CD4-positive, alpha-beta T cell treated with Interleukin-4 for 1 hour (primary cell): ENCODE data around the gene AUNIP.
"Not testable (repeated sequence)": the region's sequence is repeated elsewhere in the genome, so short reads cannot be mapped to it uniquely, and the experiment has no call there.

ENCODE experiments used
- DNase-seq, 2 donors: peaks; one replicate each; pipeline ENCODE4 v3.0.0-alpha.2; 2020 to 2022

Gene AUNIP

DNA sequence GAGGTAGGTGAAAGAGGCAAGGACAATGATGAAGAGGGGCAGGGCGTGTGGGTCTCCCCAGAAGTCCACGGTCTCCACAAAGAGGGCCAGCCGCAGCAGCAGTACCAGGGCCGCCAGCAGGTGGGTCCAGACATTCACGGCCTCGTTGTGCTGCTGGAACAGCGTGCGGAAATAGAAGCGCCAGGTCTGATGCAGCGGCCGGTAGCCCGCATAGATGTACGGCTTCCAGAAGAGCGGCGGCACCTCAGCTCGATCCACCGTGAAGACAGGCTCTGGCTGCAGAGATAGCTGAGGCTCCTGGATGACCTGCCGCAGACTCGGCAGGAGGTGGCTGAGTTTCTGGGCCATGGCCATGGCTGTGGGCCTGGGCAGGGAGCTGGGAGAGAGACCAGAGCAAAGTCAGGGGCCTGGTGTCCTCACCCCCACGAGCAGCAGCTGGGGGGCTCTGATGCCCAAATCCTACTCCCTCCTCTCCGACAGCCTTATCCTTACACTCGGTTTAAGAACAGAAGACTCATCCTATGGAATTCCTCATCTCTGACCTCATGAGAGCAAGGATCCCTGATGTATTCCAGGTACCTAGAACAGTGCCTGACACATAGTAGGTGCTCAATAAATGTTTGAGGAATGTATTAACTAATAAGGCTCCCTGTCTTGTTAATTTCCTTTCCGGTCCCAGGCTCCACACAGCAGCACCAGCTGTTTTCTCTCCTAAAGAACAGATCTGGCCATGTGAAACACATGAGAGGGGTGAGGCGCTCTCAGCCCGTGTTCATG is 4.4 kb upstream of the AUNIP start:
- no peak for DNase-seq

DNA sequence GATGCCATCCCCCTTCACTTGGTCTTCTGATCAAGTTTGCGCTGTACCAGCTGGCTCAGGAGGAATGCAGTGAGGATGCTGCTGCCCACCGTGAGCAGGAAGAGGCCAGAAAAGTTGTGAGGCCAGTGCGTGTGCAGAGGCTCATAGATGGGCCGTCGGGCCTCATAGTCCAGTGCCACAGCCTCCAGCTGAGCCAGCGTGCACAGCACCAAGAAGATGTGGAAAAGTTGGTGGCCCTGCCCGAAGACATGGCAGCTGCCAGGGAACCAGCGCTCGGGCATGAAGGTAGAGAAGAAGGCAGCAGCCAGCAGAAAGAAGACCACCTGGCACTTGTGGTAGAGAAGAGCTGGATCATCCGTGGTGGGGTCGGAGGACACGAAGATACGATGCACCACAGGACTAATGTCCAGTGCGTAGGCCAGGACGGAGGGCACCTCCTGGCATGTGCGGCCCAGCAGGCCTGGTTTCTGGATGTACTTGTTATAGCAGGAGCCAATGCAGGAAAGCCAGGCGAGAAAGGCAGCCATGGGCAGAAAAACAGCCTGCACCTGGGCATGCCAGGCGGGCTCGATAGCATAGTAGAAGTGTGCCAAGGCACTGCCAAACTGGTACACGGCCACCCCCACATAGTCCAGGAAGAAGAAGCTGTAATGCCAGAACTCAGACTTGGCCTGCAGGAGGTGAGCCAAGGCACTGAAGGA is 3.7 kb upstream of the AUNIP start:
- no peak for DNase-seq

DNA sequence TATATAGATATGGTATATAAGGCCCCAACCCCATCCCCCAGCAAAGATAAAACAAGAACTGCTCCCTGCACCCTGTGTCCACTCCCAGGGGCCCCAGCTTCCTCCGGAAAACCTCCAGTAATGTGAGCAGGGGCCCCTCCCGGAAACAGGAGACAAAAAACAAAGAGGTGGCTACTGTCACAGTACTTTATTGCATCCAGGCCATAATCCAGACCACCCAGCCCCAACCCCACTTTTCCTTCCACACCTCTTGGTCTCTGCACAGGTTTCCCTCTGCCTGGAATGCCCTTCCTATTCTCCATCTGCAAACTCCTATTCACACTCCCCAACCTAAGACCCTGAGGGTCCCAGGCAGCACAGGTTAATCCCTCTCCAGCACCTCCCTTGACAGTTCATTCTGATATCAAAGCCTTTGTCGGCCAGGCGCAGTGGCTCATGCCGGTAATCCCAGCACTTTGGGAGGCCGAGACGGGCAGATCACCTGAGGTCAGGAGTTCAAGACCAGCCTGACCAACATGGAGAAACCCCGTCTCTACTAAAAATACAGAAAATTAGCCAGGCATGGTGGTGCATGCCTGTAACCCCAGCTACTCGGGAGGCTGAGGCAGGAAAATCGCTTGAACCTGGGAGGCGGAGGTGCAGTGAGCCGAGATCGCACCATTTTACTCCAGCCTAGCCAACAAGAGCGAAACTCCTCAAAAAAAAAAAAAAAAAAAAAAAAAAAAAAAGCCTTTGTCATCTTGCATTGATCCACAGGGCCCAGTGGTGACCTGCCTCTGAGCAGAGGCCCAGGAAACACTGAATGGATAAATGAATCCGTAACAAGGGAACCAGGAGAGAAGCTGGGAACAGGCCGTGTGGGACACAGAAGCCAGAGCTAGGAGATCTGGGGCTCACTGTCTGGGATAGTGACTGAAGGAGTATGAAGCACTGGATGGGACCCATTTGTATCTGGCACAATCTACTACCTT is 2.3 kb upstream of the AUNIP start:
- DNase-seq: no peak

DNA sequence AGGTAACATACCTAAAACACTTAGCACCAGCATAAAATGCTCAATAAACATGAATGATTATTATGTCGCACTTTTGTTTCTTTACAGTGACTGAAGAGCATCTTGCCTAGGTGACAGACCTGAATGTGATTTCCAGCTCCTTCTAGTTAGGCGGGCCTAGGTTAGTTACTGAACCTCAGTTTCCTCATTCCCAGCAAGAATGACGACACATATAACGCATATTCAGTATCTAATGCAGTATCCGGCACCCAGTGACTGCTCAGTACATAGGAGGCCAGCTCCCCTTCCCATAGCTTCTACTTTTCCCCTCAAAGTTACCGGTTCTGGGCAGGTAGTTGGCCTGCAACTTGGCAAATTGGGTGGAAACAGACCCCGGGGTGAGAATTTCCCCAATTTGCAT is 763 bp downstream of the AUNIP start:
- no peak for DNase-seq

DNA sequence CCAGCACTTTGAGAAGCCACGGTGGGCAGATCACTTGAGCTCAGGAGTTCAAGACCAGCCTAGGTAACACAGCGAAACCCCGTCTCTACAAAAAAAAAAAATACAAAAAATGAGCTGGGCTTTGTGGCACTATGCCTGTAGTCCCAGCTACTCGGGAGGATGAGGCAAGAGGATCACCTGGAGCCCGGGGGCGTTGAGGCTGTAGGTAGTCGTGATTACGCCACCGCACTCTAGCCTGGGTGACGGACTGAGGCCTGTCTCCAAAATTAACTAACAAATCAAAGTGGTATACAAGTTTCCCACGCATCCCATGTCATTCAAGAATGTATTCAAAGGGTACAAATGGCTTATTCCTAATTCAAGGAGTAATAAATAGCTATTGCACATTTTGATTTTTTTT is 2.4 kb downstream of the AUNIP start:
- no peak for DNase-seq

DNA sequence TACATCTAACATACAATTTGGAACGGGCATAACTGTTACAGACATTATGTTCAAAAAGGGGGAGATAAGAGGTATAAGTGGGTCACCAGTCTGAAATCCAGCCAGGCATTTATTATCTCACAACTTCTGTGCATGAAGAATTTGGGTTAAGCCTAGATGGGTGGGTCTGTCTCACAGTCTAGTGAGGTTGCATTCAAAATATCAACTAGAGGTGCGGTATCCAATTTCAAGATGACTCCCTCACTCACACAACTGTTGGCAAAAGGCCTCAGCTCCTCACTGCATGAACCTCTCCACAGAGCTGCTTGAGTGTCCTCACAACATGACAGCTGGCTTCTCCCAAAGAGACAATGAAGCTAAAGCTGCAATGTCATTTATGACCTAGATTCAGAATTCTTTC is 4.7 kb downstream of the AUNIP start:
- DNase-seq: no peak

DNA sequence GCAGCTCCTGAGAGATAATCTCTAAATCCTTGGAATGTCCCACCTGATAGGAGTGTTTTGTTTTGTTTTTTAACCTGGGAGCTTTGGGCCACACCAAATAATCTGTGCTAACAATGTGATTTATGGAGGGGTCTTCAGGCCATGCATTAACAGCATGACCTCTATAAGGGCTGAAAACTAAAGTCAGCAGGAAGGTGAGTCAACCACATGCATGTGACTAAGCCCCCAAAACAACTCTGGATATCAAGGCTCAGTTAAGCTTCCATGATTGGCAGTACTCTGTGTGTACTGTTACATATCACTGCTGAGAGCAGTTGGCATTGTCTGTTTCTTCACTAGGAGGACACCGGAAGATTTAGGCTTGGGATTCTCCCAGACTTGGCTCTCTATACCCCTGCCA is 10.7 kb downstream of the AUNIP start:
- DNase-seq: no peak

DNA sequence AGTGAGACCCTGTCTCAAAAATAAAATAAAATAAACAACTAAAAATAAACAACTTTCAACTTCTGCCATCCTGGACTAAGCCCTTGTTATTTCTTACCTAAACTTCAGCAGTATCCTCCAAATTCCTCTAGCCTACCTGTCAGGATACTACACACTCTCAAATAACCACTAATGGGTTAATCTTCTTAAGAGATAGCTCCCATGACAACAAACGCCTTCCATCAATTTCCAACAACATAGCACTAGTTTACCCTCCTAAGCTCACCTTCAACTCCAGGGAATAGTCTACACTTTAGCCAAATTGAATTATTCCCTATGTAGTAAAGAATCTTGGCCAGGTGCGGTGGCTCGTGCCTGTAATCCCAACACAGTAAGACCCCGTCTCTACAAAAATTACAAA is 11.3 kb downstream of the AUNIP start:
- DNase-seq: no peak

DNA sequence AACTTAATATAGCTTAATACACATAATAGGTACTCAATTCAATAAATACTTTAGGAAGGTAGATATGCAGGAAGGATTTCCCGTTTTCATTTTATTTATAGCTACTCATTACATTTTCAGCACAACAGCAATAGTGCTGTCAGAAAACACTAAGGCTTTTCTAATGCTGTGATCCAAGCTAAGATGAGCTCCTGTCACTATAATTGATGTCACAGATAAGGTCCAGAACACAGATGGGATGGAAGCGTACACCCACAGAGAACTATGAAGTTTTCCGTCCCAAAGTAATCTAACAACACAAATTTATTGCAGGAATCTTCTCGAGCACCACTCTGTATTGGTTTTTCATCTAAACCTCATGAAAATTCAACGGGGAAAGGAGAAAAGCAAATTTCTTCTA is 13.6 kb downstream of the AUNIP start:
- no peak for DNase-seq

DNA sequence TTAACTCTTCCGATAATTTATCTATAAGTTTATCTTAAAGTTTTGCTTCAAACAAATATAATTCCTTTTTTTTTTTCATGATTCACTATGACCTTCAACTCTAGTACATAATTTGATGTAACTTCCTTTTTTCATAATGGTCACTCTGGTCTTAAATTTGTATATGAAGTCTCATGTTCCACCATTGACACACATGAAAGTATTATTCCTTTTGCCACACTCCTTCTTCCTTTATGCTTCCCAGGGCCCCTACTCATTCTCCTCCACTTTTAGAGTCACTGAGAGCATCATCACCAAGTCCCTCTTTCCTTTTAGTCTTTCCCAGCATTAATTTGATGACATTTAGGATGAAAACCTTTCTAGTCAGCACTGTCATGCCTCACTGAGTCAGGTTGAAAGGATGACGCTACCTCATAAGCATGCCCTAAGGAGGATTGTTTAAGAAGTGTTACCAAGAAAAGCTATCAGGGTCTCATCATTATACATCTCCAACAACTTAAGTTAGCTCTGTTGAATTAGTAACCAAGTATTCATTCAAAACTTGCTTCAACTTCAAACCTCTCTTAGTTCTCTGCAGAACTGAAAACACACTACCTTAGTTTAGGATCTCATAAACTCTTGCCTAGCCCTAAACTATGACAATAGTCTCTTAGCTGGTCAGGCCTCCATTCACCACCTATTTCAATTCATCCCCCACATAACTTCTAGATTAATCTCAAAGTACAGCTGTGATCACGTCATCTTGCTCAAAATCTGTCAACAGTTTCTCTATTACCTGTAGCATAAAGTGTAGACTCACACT is 14.5 kb downstream of the AUNIP start:
- no peak for DNase-seq

DNA sequence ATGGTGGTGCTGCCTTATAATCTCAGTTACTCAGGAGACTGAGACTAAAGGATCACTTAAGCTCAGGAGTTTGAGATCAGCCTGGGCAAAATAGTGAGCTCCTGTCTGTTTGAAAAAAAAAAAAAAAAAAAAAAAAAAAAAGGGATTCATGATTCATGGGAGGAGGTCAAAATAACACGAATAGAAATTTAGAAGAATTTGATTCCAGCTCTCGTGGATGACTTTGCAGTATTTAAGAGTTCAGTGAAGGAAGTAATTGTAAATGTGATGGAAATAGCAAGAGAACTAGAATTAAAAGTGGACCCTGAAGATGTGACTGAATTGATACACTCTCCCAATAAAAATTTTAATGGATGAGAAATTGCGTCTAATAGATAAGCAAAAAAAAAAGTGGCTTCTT is 15.8 kb downstream of the AUNIP start:
- DNase-seq: no peak

DNA sequence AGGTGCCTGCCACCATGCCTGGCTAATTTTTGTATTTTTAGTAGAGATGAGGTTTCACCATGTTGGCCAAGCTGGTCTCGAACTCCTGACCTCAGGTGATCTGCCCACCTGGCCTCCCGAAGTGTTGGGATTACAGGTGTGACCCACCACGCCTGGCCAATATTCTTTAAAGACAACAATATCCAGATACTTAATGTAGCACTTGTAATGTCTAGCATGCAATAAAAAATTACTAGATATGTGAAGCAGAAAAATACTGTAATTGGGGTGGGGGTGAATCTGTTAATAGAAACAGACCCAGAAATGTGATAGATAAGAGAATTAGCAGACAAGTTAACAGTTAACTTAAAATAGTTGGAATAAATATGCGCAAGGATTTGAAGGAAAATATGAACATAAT is 19.4 kb downstream of the AUNIP start:
- DNase-seq: not testable (repeated sequence)

DNA sequence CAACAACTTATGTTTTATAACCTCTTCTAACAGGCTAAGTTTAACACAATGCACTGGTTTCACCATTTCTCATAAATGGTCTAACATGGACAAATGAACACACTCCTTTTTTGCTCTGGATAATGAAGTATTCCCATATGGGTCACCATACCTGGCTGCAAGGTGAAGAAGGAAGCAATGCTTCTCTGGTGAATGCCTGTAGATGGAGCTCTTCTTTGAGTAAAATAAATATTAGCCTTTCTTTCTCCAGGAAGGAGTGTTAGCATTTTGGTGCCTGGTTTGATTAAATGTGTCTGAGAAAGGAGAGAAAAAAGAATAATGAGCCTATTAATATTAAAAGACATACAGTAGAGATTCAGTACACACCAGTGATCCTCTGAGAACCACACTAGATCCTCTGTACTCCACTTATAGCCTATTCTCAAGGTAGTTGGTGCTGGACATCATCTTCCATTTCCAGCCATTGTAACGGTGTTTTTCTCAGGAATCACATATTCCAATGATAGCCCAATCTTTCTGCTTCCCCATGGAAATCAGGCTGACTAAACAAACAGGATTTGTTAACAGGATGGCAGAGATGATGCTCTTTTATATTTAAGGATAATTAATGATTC is 21.9 kb downstream of the AUNIP start:
- DNase-seq: peak in 1 of 2 donors; percentile 22

DNA sequence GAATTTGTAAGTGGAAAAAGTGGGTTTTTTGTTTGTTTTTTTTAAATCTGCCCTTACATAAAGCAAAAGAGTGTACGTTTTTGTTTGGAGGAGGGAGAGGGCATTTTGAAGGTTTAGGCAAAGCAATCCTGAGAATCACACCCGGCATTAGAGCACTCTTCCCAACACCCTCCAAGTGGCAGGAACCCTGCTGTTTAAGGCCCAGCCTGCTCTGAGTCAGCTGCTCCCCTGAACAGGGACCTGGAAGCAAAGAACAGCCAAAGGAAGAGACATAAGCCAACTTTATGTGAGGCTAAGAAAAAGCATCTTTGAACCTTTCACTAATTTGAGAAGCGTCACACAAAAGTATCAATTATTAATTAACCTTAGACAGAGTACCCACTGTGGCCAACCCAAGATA is 22.6 kb downstream of the AUNIP start:
- no peak for DNase-seq

DNA sequence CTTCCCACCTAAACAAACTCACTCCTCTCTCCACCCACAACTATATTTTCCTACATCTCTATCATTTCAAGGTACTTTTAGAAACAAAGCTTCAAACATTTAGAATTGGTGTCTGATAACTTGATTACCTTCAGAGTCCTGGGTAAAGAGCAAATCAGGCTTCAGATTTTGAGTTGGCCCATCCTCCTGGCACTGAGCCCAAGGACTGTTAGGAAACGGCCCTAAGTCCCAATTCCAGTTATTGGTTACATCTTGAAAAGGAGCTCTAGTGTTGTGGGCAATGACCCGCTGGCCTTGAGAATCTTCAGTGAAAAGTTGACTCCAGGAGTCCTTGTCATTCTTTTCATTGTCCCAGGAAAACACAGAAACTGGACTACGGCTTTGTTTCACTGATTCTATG is 24.4 kb downstream of the AUNIP start:
- no peak for DNase-seq

DNA sequence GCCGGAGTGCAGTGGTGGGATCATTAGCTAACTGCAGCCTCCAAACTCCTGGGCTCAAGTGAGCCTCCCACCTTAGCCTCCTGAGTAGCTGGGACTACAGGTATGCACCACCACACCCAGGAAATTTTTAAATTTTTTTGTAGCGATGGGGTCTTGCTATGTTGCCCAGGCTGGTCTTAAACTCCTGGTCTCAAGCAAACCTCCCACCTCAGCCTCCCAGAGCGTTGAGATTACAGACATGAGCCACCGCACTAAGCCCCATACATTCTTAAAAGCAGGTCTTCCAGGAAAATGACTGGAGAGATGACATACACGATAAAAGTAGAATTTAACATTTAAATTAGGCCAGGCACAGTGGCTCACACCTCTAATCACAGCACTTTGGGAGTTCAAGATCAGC is 26.1 kb downstream of the AUNIP start:
- no peak for DNase-seq

DNA sequence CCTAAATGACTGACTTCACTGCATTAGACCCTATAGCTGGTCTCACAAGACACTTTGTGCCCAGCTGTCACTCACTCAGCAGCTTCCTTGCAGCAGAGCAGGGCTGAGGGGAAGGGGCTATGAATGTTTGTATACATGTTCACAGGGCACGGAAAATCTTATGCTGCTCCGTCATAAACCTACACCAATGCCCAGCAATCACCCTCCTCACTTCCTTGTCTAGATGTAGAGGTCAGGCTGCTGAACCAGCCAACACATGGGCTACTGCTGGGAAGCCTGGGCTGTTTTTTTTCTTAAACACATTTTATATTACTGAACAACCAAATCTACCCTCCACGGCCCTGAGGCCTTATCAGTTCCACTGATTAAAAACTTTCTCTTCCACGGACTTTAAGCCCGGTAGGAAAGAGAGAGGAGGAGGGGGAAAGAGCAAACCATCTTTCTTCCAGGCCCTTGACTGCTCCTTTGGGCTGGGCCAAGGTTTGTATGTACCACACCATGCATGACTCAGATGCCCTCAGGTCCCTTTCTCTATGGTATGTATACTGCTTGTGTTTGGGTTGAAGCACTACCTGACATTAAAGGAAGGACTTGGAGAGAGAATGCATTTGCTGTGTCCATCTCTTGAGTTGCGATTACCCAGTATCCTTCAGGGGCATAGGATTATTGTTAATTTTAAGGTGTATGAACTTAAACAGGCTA is 26.8 kb downstream of the AUNIP start:
- DNase-seq: no peak

DNA sequence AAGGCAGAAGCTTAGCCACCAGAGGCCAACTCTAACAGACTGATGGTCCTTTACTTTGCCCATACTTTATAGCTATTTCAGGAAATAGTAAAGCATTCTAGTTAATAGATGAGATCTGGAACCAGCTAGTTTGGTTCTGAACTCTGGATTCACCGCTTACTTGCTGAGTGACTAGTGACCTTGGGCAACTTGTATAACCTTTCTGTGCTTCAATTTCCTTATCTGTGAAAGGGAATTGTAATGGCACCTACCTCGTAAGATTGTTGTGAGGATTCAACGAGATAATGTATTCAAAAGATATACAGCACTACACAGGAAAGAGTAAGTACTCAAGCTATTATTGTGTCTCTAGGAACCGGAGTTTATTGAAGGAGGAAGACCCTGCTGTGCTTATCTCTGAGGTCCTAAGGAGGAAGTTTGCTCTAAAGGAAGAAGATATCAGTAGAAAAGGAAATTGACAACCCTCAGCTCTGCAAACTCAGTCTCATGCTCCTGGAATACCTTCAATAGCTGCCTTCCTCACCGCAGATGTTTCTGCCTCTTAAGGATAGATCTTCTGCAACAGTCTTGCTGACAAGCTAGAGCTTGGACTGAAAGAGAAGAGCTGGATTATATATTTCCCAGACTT is 27.6 kb downstream of the AUNIP start:
- DNase-seq: no peak

DNA sequence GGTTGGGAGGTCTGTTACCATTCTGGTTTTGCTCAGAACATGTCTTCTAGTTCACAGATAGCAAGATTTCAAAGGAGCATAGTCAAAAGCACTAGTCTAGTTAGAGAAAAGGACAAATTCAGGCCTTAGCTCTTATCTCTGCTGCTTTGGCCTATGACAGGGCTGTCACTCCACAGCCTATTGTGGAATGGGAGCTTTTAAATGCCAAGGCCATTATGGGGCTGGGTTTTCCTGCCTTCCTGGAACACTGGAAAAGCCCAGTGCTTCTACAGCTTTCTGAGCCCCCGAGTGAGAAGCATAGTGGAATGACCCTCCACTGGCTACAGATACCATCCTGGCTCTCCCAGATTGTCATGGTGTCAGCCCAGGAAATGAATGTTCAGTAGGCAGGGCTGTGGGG is 30.2 kb downstream of the AUNIP start:
- DNase-seq: no peak

DNA sequence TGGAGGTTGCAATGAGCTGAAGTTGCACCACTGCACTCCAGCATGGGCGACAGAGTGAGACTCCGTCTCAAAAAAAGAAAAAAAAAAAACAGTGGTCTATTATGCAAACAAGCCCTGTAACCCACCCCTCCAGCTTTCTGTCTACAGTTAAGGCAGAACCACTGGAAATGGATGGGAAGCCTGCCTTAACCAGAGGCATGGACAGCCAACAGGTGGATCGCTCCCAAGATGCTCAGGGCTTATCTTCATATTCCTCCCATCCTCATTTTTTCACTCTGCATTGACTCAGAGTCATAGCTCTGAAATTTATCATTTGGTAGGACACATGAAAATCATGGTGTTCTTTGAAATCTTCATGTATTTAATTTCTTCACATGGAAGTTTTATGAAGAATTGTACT is 30.8 kb downstream of the AUNIP start:
- no peak for DNase-seq

DNA sequence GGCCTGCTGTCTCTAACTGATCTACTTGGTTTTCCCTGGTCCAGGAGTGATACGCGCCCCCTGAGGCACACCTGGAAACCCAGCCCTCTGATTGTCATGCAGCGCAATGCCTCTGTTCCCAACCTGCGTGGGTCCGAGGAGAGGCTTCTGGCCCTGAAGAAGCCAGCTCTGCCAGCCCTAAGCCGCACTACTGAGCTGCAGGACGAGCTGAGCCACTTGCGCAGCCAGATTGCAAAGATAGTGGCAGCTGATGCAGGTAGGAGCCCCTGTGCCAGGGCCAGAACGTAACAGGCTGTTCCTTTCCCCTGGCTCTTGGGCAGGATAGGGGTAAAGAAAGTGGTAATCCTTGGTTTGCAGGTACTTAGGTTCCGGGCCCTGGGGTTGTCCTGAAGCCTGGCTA is 32.7 kb downstream of the AUNIP start:
- DNase-seq: no peak
